Measurements from ENCODE around the gene STRADA.

DNA sequence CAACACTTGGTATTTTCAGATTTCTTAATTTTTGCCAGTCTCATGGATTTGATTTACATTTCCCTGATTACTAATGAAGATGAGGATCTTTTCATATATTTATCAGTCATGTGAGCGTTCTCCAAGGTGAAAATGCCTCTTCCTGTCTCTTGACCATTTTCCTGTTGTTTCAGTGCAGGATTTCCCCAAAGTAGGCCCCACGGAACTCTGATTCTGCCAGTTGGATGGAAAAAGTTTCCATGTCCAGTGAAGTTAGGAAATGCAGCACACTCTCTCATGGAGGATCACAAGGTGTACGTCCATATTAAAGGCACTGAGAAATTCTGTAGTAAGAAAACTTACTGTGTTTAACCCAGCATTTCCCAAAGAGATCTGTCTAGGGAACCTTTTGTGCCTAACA is 25.2 kb downstream of the STRADA start:
- TF ChIP-seq GATA2 (IDR thresholded peaks at IDR 0.05; ENCODE audit: low read depth, low read length) (no peak), GATA3 (IDR thresholded peaks at IDR 0.05; ENCODE audit: low read depth, low read length) (no peak)

Data from SH-SY5Y (cell line).